GM06990 (cell line): ENCODE data around the gene COL18A1.
"Not testable (repeated sequence)": the region's sequence is repeated elsewhere in the genome, so short reads cannot be mapped to it uniquely, and the experiment has no call there.

Source experiments
- DNase-seq: peaks from one replicate; pipeline ENCODE4 v3.0.0-alpha.2; 2011; ENCODE audit not compliant: insufficient read length; ENCODE audit errors: extremely low read depth
- H3K27me3 ChIP-seq: replicated peaks from 2 replicates; pipeline ENCODE4 v1.6.0; 2011; ENCODE audit warnings: low read length; ENCODE audit not compliant: control insufficient read depth, insufficient read depth
- H3K36me3 ChIP-seq: 2 replicates; pipeline ENCODE4 v1.5.1; 2011; ENCODE audit warnings: low read length; ENCODE audit not compliant: control insufficient read depth, insufficient read depth
- H3K4me3 ChIP-seq: replicated peaks from 2 replicates; pipeline ENCODE4 v1.5.1; 2011; ENCODE audit warnings: low read depth, mild to moderate bottlenecking, control low read depth, low read length
- CTCF ChIP-seq: IDR thresholded peaks from 2 replicates; pipeline ENCODE4 v1.5.1; 2011; ENCODE audit warnings: low read length, control low read depth, mild to moderate bottlenecking, inconsistent platforms; ENCODE audit not compliant: insufficient read depth, poor library complexity, severe bottlenecking

COL18A1 gene

DNA sequence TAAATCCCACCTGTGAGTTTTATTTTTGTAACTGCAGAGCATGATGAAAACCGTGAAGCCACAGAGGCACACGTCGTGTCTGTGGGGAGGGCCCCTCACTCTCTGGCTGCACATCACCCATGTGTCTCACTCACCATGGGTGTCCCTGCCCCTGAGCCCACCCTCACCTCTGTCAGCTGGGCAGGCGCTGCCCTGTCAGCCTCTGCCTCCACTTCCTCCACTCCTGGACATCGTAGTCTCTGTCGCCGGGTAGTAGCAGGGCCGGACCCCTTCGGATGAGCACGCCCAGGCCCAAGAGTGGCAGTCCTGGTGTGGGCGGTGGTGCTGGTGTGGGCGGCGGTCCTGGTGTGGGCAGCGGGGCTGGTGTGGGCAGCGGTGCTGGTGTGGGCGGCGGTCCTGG, 37.3 kb downstream of the COL18A1 start:
- no peak for TF ChIP-seq CTCF
- no peak overlapping the region for H3K4me3 ChIP-seq
- no peaks in the 10 kb centered on the region for H3K36me3 ChIP-seq
- no peaks in the 10 kb centered on the region for H3K27me3 ChIP-seq
- no peak for DNase-seq

- not testable (repeated sequence) for DNase-seq, H3K36me3 ChIP-seq, H3K27me3 ChIP-seq, H3K4me3 ChIP-seq
These were observed 38.0 kb downstream of the COL18A1 start for GRCh38 chr21:45442686-45443594.

- TF ChIP-seq CTCF, result peak; percentile 31
- Histone ChIP-seq H3K36me3 (no peaks in the 10 kb centered on the region), H3K27me3 (no peaks in the 10 kb centered on the region; the same call in 1 of the 2 replicates), H3K4me3 (no peak overlapping the region)
- DNase-seq, result no peak
These were observed 38.7 kb downstream of the COL18A1 start for GRCh38 chr21:45443595-45444181.

GRCh38 chr21:45444385-45444784, 39.4 kb downstream of the COL18A1 start:
- no peaks in the 10 kb centered on the region for H3K36me3 ChIP-seq
- no peak for TF ChIP-seq CTCF
- no peaks in the 10 kb centered on the region; the same call in 1 of the 2 replicates for H3K27me3 ChIP-seq
- H3K4me3 ChIP-seq, result no peak overlapping the region
- DNase-seq, result no peak

DNA sequence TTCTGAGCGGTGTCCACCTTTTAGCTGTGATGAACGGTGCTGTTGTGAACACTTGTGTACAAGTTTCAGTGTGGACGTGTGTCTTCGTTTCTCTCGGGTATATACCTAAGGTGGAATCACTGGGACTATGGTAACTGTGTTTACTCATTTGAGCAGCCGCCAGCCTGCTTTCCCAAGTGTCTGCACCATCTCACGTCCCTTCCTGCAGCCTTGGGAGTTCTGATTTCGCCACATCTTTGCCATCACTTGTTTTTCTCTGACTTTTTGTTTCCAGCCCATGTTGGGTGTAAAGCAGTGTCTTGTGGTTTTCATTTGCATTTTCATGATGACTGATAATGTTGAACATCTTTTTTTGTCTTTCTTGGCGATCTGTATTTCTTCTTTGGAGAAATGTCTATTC, 40.4 kb downstream of the COL18A1 start:
- no peak for DNase-seq
- Histone ChIP-seq H3K27me3 (no peaks in the 10 kb centered on the region; the same call in 1 of the 2 replicates), H3K4me3 (no peak overlapping the region), H3K36me3 (no peaks in the 10 kb centered on the region)
- TF ChIP-seq CTCF, result no peak

GRCh38 chr21:45447821-45448220, 42.9 kb downstream of the COL18A1 start:
- DNase-seq, result no peak
- H3K4me3 ChIP-seq, result no peak overlapping the region
- no peaks in the 10 kb centered on the region for H3K36me3 ChIP-seq
- no peaks in the 10 kb centered on the region; the same call in 1 of the 2 replicates for H3K27me3 ChIP-seq
- no peak for TF ChIP-seq CTCF
